OCI-LY7 (cell line): ENCODE measurements around the gene FZD7. TPM values are rescaled to one million over a fixed set of nuclear protein-coding genes. Genes with fewer than 3 reads are reported as not detected.

Experiments
- BruUV-seq: library from RNA; stranded (reverse); fragments of 400-500 nt; replicated peaks from 2 replicates; lab custom pipeline; 2021; lab: Mats Ljungman, UMichigan
- CTCF ChIA-PET: fragments of 300-600 bp; sonication (Branson Sonifier 250); formaldehyde crosslinking; loops from one replicate; lab custom pipeline; 2022; ENCODE audit warnings: antibody characterized with exemption; ENCODE audit not compliant: unreplicated experiment; lab: Charles Lee
- POLR2A ChIA-PET: fragments of 300-600 bp; sonication (Branson Sonifier 250); formaldehyde crosslinking; loops from one replicate; lab custom pipeline; 2022; ENCODE audit warnings: antibody characterized with exemption; lab: Charles Lee
- DNase-seq: peaks from one replicate; pipeline ENCODE4 v3.0.0-alpha.2; 2015; ENCODE audit warnings: low spot score
- H2AFZ ChIP-seq: fragments of 200-600 bp; sonication (generic), shearing (Covaris generic); 2 replicates; pipeline ENCODE4 v1.6.1; 2014; ENCODE audit warnings: mild to moderate bottlenecking, antibody characterized with exemption, low read length, moderate library complexity
- H3K27ac ChIP-seq: fragments of 200-600 bp; sonication (generic); 2 replicates; pipeline ENCODE4 v1.5.1; 2014; ENCODE audit warnings: mixed run types, low read depth, mild to moderate bottlenecking, moderate library complexity, low read length, inconsistent platforms; ENCODE audit not compliant: poor library complexity, severe bottlenecking
- H3K36me3 ChIP-seq: fragments of 200-600 bp; sonication (generic); 2 replicates; pipeline ENCODE4 v1.6.1; 2014; ENCODE audit warnings: mild to moderate bottlenecking, antibody characterized with exemption, low read length, moderate library complexity, mixed read lengths; ENCODE audit not compliant: insufficient read depth
- H3K4me1 ChIP-seq: fragments of 200-600 bp; sonication (generic); 2 replicates; pipeline ENCODE4 v1.5.1; 2014; ENCODE audit warnings: mild to moderate bottlenecking, low read length; ENCODE audit not compliant: insufficient read depth, poor library complexity, severe bottlenecking
- H3K4me2 ChIP-seq: fragments of 200-600 bp; sonication (generic); 2 replicates; pipeline ENCODE4 v1.6.1; 2014; ENCODE audit warnings: mild to moderate bottlenecking, low read length
- H3K4me3 ChIP-seq: fragments of 200-600 bp; sonication (generic); 2 replicates; pipeline ENCODE4 v1.5.1; 2014; ENCODE audit warnings: mild to moderate bottlenecking, low read depth, low read length; ENCODE audit not compliant: poor library complexity, severe bottlenecking
- H3K79me2 ChIP-seq: fragments of 200-600 bp; sonication (generic); 2 replicates; pipeline ENCODE4 v1.6.1; 2016; ENCODE audit warnings: low read depth, mild to moderate bottlenecking, low read length, moderate library complexity, mixed read lengths; ENCODE audit not compliant: insufficient read depth
- H3K9me2 ChIP-seq: fragments of 200-600 bp; sonication (generic); 2 replicates; pipeline ENCODE4 v1.6.1; 2016; ENCODE audit warnings: mild to moderate bottlenecking, low read length, mixed read lengths; ENCODE audit not compliant: insufficient read depth
- H3K9me3 ChIP-seq: fragments of 200-600 bp; sonication (generic); 2 replicates; pipeline ENCODE4 v1.6.1; 2014; ENCODE audit warnings: mild to moderate bottlenecking, mixed run types, low read length, mixed read lengths
- H4K20me1 ChIP-seq: fragments of 200-600 bp; sonication (generic); 2 replicates; pipeline ENCODE4 v1.6.1; 2014; ENCODE audit warnings: mild to moderate bottlenecking, antibody characterized with exemption, low read length, moderate library complexity, mixed read lengths; ENCODE audit not compliant: insufficient read depth
- EZH2phosphoT487 ChIP-seq: fragments of 200-600 bp; sonication (generic); IDR thresholded peaks from 2 replicates; pipeline ENCODE4 v1.6.1; 2018; ENCODE audit warnings: low read depth, borderline replicate concordance, mild to moderate bottlenecking, mixed run types, antibody characterized with exemption, low read length, moderate library complexity, mixed read lengths
- intact Hi-C: fragments of 100-400 bp; cut with micrococcal nuclease; formaldehyde crosslinking; loops from one replicate; pipeline ENCODE4 v1.10.0; 2022; ENCODE audit not compliant: unreplicated experiment
- total RNA-seq, 2 experiments: library from RNA; depleted of rRNA in 1 of 2; stranded (reverse); fragments of >200 nt in 1 of 2; shearing (Covaris generic) in 1 of 2; gene quantifications; 2 replicates each; pipeline ENCODE4 v1.2.3, GENCODE V29; 2014 to 2022
- TF ChIP-seq, protein P1 (sequence below): fragments of 200-600 bp; sonication (generic); conservative IDR thresholded peaks from 2 replicates; pipeline ENCODE4 v1.5.1; 2014; ENCODE audit warnings: mild to moderate bottlenecking, antibody characterized with exemption, low read length, moderate library complexity, mixed read lengths

Gene FZD7
- total RNA-seq, 2 experiments from 2014 or later: 1.2 to 1.7 TPM

DNA sequence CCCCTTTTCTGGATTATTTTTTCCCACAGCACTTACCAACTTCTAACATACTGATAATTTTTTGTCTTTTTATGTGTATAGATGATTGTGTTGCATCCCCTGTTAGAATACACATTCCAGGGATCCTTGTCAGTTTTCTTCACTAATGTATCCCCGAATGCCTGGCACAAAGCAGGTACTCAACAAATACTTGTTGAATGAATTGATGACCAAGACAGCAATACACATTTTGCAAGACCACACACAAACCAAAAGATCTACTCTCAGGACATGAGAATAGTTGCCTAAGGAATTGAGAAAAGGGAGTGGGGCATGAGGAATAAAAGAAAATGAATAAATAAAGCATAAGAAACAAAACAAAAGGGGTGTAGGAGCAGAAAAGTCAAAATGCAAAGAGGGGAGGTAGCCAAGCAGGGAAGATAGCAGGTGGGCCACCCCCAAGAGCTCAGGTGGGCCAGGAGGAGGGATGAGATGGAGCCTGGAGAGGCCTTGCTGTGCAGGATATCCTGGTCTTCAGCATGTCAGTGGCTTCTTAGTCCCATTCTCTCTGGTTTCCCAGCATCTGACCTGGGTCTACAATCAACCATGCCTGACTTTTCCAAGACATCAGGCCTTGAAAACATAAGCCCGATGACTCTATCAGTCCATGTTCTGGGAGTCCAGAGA lies 38.5 kb upstream of the FZD7 start:
- Histone ChIP-seq H3K27ac (no peak overlapping the region), H3K79me2 (no peaks in the 10 kb centered on the region), H2AFZ (no peak overlapping the region), H3K36me3 (no peaks in the 10 kb centered on the region), H3K9me2 (no peaks in the 10 kb centered on the region), H3K4me1 (no peaks in the 10 kb centered on the region), H3K4me3 (no peak overlapping the region), H4K20me1 (no peaks in the 10 kb centered on the region), H3K4me2 (no peak overlapping the region), H3K9me3 (no peaks in the 10 kb centered on the region)
- no TSS peak for BruUV-seq
- TF ChIP-seq, protein P1, sequence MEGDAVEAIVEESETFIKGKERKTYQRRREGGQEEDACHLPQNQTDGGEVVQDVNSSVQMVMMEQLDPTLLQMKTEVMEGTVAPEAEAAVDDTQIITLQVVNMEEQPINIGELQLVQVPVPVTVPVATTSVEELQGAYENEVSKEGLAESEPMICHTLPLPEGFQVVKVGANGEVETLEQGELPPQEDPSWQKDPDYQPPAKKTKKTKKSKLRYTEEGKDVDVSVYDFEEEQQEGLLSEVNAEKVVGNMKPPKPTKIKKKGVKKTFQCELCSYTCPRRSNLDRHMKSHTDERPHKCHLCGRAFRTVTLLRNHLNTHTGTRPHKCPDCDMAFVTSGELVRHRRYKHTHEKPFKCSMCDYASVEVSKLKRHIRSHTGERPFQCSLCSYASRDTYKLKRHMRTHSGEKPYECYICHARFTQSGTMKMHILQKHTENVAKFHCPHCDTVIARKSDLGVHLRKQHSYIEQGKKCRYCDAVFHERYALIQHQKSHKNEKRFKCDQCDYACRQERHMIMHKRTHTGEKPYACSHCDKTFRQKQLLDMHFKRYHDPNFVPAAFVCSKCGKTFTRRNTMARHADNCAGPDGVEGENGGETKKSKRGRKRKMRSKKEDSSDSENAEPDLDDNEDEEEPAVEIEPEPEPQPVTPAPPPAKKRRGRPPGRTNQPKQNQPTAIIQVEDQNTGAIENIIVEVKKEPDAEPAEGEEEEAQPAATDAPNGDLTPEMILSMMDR: no peak
- no peak for TF ChIP-seq EZH2phosphoT487
- ChIA-PET CTCF (no interaction called here), POLR2A (no interaction called here)
- no peak for DNase-seq
- intact Hi-C loops: no loop called here

DNA sequence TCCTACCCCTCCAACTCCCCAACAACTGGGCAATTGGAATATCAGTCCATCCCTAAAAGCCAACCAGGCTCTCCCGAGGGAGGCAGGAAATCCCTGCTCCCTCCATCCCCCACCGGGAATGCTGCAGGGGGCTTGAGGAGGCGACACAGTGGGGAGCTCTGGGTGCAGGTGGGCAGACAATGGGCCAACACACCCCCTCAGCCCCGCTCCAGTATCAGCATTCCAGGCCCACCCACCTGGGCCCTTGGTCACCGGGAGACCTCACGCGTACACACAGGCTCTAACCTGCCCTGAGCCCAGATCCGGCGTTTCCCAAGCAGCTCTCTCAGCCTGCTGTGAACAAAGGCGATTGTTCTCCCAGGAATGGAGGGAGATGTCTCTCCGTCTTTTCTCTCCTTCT lies 37.6 kb upstream of the FZD7 start:
- Histone ChIP-seq H3K27ac (no peak overlapping the region), H3K79me2 (no peaks in the 10 kb centered on the region), H4K20me1 (no peaks in the 10 kb centered on the region), H3K4me1 (no peaks in the 10 kb centered on the region), H3K9me3 (no peaks in the 10 kb centered on the region), H3K4me3 (no peak overlapping the region), H2AFZ (no peak overlapping the region), H3K36me3 (no peaks in the 10 kb centered on the region), H3K4me2 (no peak overlapping the region), H3K9me2 (no peaks in the 10 kb centered on the region)
- POLR2A ChIA-PET: no interaction called here
- CTCF ChIA-PET: no interaction called here
- no TSS peak for BruUV-seq
- no peak for DNase-seq
- no peak for TF ChIP-seq EZH2phosphoT487
- TF ChIP-seq, protein P1: no peak
- intact Hi-C loops: no loop called here

DNA sequence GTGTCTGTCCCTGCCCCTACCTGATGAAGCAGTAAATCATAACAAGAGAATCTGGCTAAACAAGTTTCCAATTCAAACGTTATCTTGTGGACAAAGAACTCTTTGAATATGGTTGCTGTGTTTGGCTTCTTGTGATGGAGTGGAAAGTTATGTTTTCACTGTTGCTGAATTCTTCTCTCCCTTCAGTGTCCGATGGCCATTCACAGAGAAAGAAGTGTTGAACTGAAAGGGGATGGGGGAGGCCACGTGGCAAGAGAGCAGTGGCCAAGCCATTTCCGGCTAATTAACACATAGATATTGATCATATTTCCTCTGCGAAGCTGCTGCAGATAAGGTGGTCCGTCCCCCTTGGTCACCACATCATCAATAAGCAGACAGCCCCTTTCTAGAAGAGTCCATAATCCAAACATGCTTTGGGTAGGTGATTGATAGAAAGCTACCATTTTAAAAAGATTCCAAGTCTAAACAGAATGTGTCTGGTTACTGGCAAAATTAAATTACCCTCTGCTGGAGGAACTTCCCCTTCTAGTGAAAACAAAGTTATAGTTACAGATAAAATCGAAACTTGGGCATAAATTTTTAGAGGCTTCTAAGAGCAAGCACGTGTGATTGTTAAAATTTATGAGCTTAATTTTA lies 36.9 kb upstream of the FZD7 start:
- Histone ChIP-seq H4K20me1 (no peaks in the 10 kb centered on the region), H3K9me3 (no peaks in the 10 kb centered on the region), H3K4me3 (no peak overlapping the region), H3K79me2 (no peaks in the 10 kb centered on the region), H3K4me1 (no peaks in the 10 kb centered on the region), H2AFZ (no peak overlapping the region), H3K27ac (no peak overlapping the region), H3K9me2 (no peaks in the 10 kb centered on the region), H3K36me3 (no peaks in the 10 kb centered on the region), H3K4me2 (no peak overlapping the region)
- TF ChIP-seq, protein P1: no peak
- TF ChIP-seq EZH2phosphoT487: no peak
- no peak for DNase-seq
- no TSS peak for BruUV-seq
- ChIA-PET CTCF (interaction anchor here (1.1 kb wide), 1 partner anchor 9 kb away, joined by 4 read pairs; no protein-coding TSS in a partner anchor), POLR2A (interaction anchor here (0.5 to 1.6 kb wide), 4 partner anchors 9 to 524 kb away, joined by 3 to 5 read pairs (median 4); no protein-coding TSS in a partner anchor)
- intact Hi-C loops: no loop called here
